ENCODE results near the gene SMIM10L1. TPM values are rescaled to one million over a fixed set of nuclear protein-coding genes. Genes with fewer than 3 reads are reported as not detected.

The SMIM10L1 gene
- total RNA-seq, 3 donors from 2014 or later, result 7.9 to 12.5 (median 9.5) TPM

- DNase-seq (no peak), ATAC-seq (no peak)
- Histone ChIP-seq H3K36me3 (ENCODE audit: low read depth) (no peaks in the 10 kb centered on the region), H3K9me3 (peaks cover 6% of the 10 kb centered on the region), H3K4me3 (no peak overlapping the region), H3K4me1 (ENCODE audit: low read depth) (no peaks in the 10 kb centered on the region)
- no peak for TF ChIP-seq CTCF (IDR thresholded peaks at IDR 0.05)
- intact Hi-C loops (cut with DNase I, micrococcal nuclease), result no loop called here
Measured at GRCh38 chr12:11152725-11153124, 18.3 kb upstream of the SMIM10L1 start.

- no peak for ATAC-seq
- TF ChIP-seq CTCF (IDR thresholded peaks at IDR 0.05), result no peak
- no peaks in the 10 kb centered on the region for H3K4me1 ChIP-seq (ENCODE audit: low read depth)
Measured at GRCh38 chr12:11154400-11154925, 16.5 kb upstream of the SMIM10L1 start.

GRCh38 chr12:11158885-11159444, 12.0 kb upstream of the SMIM10L1 start:
- H3K36me3 ChIP-seq (ENCODE audit: low read depth), result no peaks in the 10 kb centered on the region
- no peak for ATAC-seq
- intact Hi-C loops (cut with DNase I, micrococcal nuclease), result no loop called here
- no peak overlapping the region for H3K4me3 ChIP-seq
- DNase-seq, result no peak
- H3K9me3 ChIP-seq, result peaks cover 6% of the 10 kb centered on the region
- TF ChIP-seq CTCF (IDR thresholded peaks at IDR 0.05), result no peak
- H3K4me1 ChIP-seq (ENCODE audit: low read depth), result no peaks in the 10 kb centered on the region

More at GRCh38 chr12:11154400-11154925, 16.5 kb upstream of the SMIM10L1 start:
- intact Hi-C loops (cut with DNase I, micrococcal nuclease), result no loop called here
- no peak for DNase-seq
- H3K36me3 ChIP-seq (ENCODE audit: low read depth), result no peaks in the 10 kb centered on the region
- H3K9me3 ChIP-seq, result peaks cover 6% of the 10 kb centered on the region
- no peak overlapping the region for H3K4me3 ChIP-seq

- Histone ChIP-seq H3K4me3 (no peak overlapping the region), H3K36me3 (ENCODE audit: low read depth) (no peaks in the 10 kb centered on the region), H3K9me3 (no peaks in the 10 kb centered on the region), H3K4me1 (ENCODE audit: low read depth) (no peaks in the 10 kb centered on the region)
- no peak for TF ChIP-seq CTCF (IDR thresholded peaks at IDR 0.05)
- intact Hi-C loops (cut with DNase I, micrococcal nuclease), result no loop called here
- ATAC-seq, result no peak
- DNase-seq, result no peak
Measured at GRCh38 chr12:11162502-11162901, 8.5 kb upstream of the SMIM10L1 start.

GRCh38 chr12:11164384-11164783, 6.6 kb upstream of the SMIM10L1 start:
- H3K9me3 ChIP-seq, result no peaks in the 10 kb centered on the region
- no peaks in the 10 kb centered on the region for H3K4me1 ChIP-seq (ENCODE audit: low read depth)
- no peak for TF ChIP-seq CTCF (IDR thresholded peaks at IDR 0.05)
- H3K36me3 ChIP-seq (ENCODE audit: low read depth), result no peaks in the 10 kb centered on the region
- intact Hi-C loops (cut with DNase I, micrococcal nuclease), result no loop called here
- no peak for DNase-seq
- no peak overlapping the region for H3K4me3 ChIP-seq
- no peak for ATAC-seq
